Chondrocyte (in vitro differentiated cells): Measurements from ENCODE around the gene ZNF606. TPM values are rescaled to one million over a fixed set of nuclear protein-coding genes. Genes with fewer than 3 reads are reported as not detected.
A peak's percentile ranks its signal among the peaks of the same experiment; 100 is the strongest.

ENCODE experiments used
- DNase-seq: peaks from one replicate; pipeline ENCODE4 v3.0.0; 2021; ENCODE audit warnings: mixed read lengths, low spot score
- H3K27ac Mint-ChIP-seq: one replicate; pipeline ENCODE4 v1.8.0; 2021; ENCODE audit warnings: mild to moderate bottlenecking, moderate library complexity, mixed read lengths; ENCODE audit not compliant: unreplicated experiment
- H3K27me3 Mint-ChIP-seq: 2 replicates; pipeline ENCODE4 v1.8.0; 2021; ENCODE audit warnings: low read depth, mixed read lengths
- H3K36me3 Mint-ChIP-seq: 2 replicates; pipeline ENCODE4 v1.8.0; 2021; ENCODE audit warnings: low read depth, mixed read lengths
- H3K4me1 Mint-ChIP-seq: 2 replicates; pipeline ENCODE4 v1.8.0; 2021; ENCODE audit warnings: low read depth, mild to moderate bottlenecking, mixed read lengths
- H3K4me3 Mint-ChIP-seq: one replicate; pipeline ENCODE4 v1.8.0; 2021; ENCODE audit warnings: mild to moderate bottlenecking, moderate library complexity, mixed read lengths; ENCODE audit not compliant: unreplicated experiment
- H3K9me3 Mint-ChIP-seq: 2 replicates; pipeline ENCODE4 v1.8.0; 2021; ENCODE audit warnings: low read depth, mixed read lengths
- CTCF ChIP-seq: fragments of 200-600 bp; sonication (generic); IDR thresholded peaks from 2 replicates; pipeline ENCODE4 v1.5.0; 2021; ENCODE audit warnings: antibody characterized with exemption, mild to moderate bottlenecking, moderate library complexity
- total RNA-seq: library from RNA; stranded (reverse); gene quantifications from 3 replicates; pipeline ENCODE4 v1.2.1, GENCODE V29; 2021

Gene ZNF606
- total RNA-seq, 1 donor from 2014 or later = 11.4 TPM

GRCh38 chr19:58044886-58045285, 42.3 kb upstream of the ZNF606 start:
- H3K9me3 Mint-ChIP-seq = peaks cover 37% of the 10 kb centered on the region

GRCh38 chr19:58044391-58044790, 41.8 kb upstream of the ZNF606 start:
- no peak overlapping the region for H3K4me3 Mint-ChIP-seq
- no peak for DNase-seq
- H3K9me3 Mint-ChIP-seq = peaks cover 33% of the 10 kb centered on the region
- peaks cover 3% of the 10 kb centered on the region for H3K36me3 Mint-ChIP-seq
- H3K27me3 Mint-ChIP-seq = no peaks in the 10 kb centered on the region
- H3K27ac Mint-ChIP-seq = no peak overlapping the region
- no peak for TF ChIP-seq CTCF
- no peaks in the 10 kb centered on the region for H3K4me1 Mint-ChIP-seq

More at GRCh38 chr19:58044886-58045285, 42.3 kb upstream of the ZNF606 start:
- H3K27me3 Mint-ChIP-seq = no peaks in the 10 kb centered on the region
- no peak for DNase-seq
- H3K4me3 Mint-ChIP-seq = no peak overlapping the region
- no peaks in the 10 kb centered on the region for H3K4me1 Mint-ChIP-seq
- TF ChIP-seq CTCF = no peak
- H3K27ac Mint-ChIP-seq = no peak overlapping the region
- peaks cover 3% of the 10 kb centered on the region for H3K36me3 Mint-ChIP-seq

- H3K4me1 Mint-ChIP-seq = no peaks in the 10 kb centered on the region
- no peak for TF ChIP-seq CTCF
- no peak for DNase-seq
- peak overlapping the region; percentile 54 for H3K27ac Mint-ChIP-seq
- H3K27me3 Mint-ChIP-seq = no peaks in the 10 kb centered on the region
- H3K36me3 Mint-ChIP-seq = peaks cover 1% of the 10 kb centered on the region
- peaks cover 25% of the 10 kb centered on the region for H3K9me3 Mint-ChIP-seq
- H3K4me3 Mint-ChIP-seq = no peak overlapping the region
Observed at GRCh38 chr19:58042495-58043340, 40.1 kb upstream of the ZNF606 start.

GRCh38 chr19:58040751-58041525, 38.3 kb upstream of the ZNF606 start:
- TF ChIP-seq CTCF = no peak
- no peaks in the 10 kb centered on the region for H3K27me3 Mint-ChIP-seq
- no peak for DNase-seq
- H3K4me3 Mint-ChIP-seq = no peak overlapping the region
- H3K4me1 Mint-ChIP-seq = no peaks in the 10 kb centered on the region
- H3K27ac Mint-ChIP-seq = no peak overlapping the region
- H3K9me3 Mint-ChIP-seq = peaks cover 26% of the 10 kb centered on the region
- peaks cover 1% of the 10 kb centered on the region for H3K36me3 Mint-ChIP-seq

- Mint-ChIP-seq H3K27me3 (no peaks in the 10 kb centered on the region), H3K4me3 (no peak overlapping the region), H3K4me1 (no peaks in the 10 kb centered on the region), H3K36me3 (no peaks in the 10 kb centered on the region), H3K9me3 (peaks cover 28% of the 10 kb centered on the region), H3K27ac (no peak overlapping the region)
- DNase-seq = no peak
- no peak for TF ChIP-seq CTCF
Observed at GRCh38 chr19:58038688-58039204, 36.1 kb upstream of the ZNF606 start.
